Gastrocnemius medialis (tissue), 4 donors: ENCODE data around the gene ELL2.

Experiments
- POLR2A ChIP-seq, 2 donors: fragments of 450-650 bp; IDR thresholded peaks; one replicate each; pipeline ENCODE4 v1.6.1; 2017; ENCODE audit warnings: antibody characterized with exemption in 2 of 2, mild to moderate bottlenecking in 2 of 2, moderate library complexity in 2 of 2
- TF ChIP-seq, protein P1 (sequence below), 5 experiments: fragments of 450-650 bp in 3 of 5; fragments of 200-600 bp in 2 of 5; sonication (generic) in 2 of 5; IDR thresholded peaks in 4 of 5; conservative IDR thresholded peaks in 1 of 5; 1 replicate in 4 of 5; 2 replicates in 1 of 5; pipeline ENCODE4 v1.5.1; 2016 to 2019; ENCODE audit warnings: antibody characterized with exemption in 5 of 5, mild to moderate bottlenecking in 3 of 5, moderate library complexity in 3 of 5

DNA sequence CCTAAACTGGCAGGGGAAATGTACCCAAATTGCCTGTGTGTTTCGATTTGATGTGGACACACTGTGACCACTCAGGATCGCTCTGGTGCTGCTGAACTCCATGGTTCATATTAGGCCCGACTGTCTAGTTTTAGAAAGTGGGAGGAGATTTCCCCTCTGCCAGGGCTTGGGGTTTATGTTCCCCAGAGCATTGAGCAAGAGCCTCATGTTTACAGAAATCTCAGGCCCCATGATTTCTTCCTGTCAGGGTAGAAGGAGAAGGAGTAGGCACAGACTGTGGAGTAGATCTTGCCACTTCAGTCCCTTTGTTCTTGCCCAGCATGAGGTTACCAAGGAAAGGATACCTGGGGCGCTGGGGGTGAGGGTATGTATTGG is 98.3 kb downstream of the ELL2 start:
- TF ChIP-seq, protein P1, sequence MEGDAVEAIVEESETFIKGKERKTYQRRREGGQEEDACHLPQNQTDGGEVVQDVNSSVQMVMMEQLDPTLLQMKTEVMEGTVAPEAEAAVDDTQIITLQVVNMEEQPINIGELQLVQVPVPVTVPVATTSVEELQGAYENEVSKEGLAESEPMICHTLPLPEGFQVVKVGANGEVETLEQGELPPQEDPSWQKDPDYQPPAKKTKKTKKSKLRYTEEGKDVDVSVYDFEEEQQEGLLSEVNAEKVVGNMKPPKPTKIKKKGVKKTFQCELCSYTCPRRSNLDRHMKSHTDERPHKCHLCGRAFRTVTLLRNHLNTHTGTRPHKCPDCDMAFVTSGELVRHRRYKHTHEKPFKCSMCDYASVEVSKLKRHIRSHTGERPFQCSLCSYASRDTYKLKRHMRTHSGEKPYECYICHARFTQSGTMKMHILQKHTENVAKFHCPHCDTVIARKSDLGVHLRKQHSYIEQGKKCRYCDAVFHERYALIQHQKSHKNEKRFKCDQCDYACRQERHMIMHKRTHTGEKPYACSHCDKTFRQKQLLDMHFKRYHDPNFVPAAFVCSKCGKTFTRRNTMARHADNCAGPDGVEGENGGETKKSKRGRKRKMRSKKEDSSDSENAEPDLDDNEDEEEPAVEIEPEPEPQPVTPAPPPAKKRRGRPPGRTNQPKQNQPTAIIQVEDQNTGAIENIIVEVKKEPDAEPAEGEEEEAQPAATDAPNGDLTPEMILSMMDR (IDR thresholded peaks at IDR 0.05 in 4 of 5, conservative IDR thresholded peaks at IDR 0.05 in 1 of 5), result no peak
- peak; percentile 56 to 83 for TF ChIP-seq POLR2A (IDR thresholded peaks at IDR 0.05)
